K562 (cell line): Measurements from ENCODE around the gene CRYBG1. TPM values are rescaled to one million over a fixed set of nuclear protein-coding genes. Genes with fewer than 3 reads are reported as not detected.

Experiments used
- ATAC-seq: fragments of 200-7000 bp; cut with Tn5 transposase; 3 replicates; pipeline ENCODE4 v1.9.1; 2020; ENCODE audit warnings: moderate library complexity
- BruUV-seq: library from RNA; stranded (reverse); fragments of 400-500 nt; replicated peaks from 2 replicates; lab custom pipeline; 2021; lab: Mats Ljungman, UMichigan
- CTCF ChIA-PET: fragments of 300-600 bp; formaldehyde crosslinking; extraction: SDS; loops from one replicate; lab custom pipeline; 2021; ENCODE audit warnings: low intra/inter-chr PET ratio; lab: Yijun Ruan, JAX
- POLR2A ChIA-PET: fragments of 300-600, 350-650 bp; sonication (Branson Sonifier 250); formaldehyde crosslinking; extraction: SDS; loops from one replicate; lab custom pipeline; 2021; ENCODE audit warnings: antibody characterized with exemption, inconsistent platforms; lab: Yijun Ruan, JAX
- DNase-seq, 4 experiments: peaks; one replicate each; pipeline versions ENCODE4 v3.0.0 to v3.0.0-alpha.2; 2011 to 2018; ENCODE audit warnings: low spot score in 3 of 4, mixed read lengths in 3 of 4; ENCODE audit errors: extremely low read depth in 1 of 4
- FAIRE-seq: peaks from 2 replicates; lab custom pipeline; 2011; peaks lifted over from hg19 to GRCh38; lab: Jason Lieb, UNC
- H2AFZ ChIP-seq: 2 replicates; pipeline ENCODE4 v1.6.0; 2011; ENCODE audit warnings: low read depth, low read length, control low read depth, inconsistent platforms
- H3K27ac ChIP-seq: fragments of 200-600 bp; 3 replicates; pipeline ENCODE4 v1.8.0; 2011; ENCODE audit warnings: low read depth, mild to moderate bottlenecking, control low read depth, inconsistent platforms, low read length, moderate library complexity, mixed read lengths; ENCODE audit errors: extremely low read depth
- H3K27me3 ChIP-seq, 2 experiments: fragments of 300-600 bp in 1 of 2; 2 replicates in 1 of 2; 3 replicates in 1 of 2; pipeline versions ENCODE4 v1.6.0 to v1.8.0; 2011; ENCODE audit warnings: inconsistent platforms in 2 of 2, low read length in 2 of 2, mild to moderate bottlenecking in 1 of 2, mixed read lengths in 1 of 2, moderate library complexity in 1 of 2; ENCODE audit not compliant: control insufficient read depth in 2 of 2, insufficient read depth in 2 of 2
- H3K36me3 ChIP-seq: fragments of 300-600 bp; 3 replicates; pipeline ENCODE4 v1.8.0; 2011; ENCODE audit warnings: mild to moderate bottlenecking, low read length, inconsistent platforms; ENCODE audit not compliant: control insufficient read depth, insufficient read depth
- H3K4me1 ChIP-seq, 2 experiments: fragments of 200-600 bp in 1 of 2; replicated peaks in 1 of 2; 2 replicates in 1 of 2; 3 replicates in 1 of 2; pipeline versions ENCODE4 v1.5.1 to v1.8.0; 2011; ENCODE audit warnings: inconsistent platforms in 2 of 2, low read length in 2 of 2, mild to moderate bottlenecking in 1 of 2, mixed read lengths in 1 of 2, moderate library complexity in 1 of 2; ENCODE audit not compliant: control insufficient read depth in 2 of 2, insufficient read depth in 2 of 2
- H3K4me2 ChIP-seq: 2 replicates; pipeline ENCODE4 v1.6.1; 2011; ENCODE audit warnings: low read length, control low read depth, inconsistent platforms, mixed read lengths; ENCODE audit not compliant: insufficient read depth
- H3K4me3 ChIP-seq: fragments of 200-600 bp; sonication (generic), shearing (Covaris generic); 2 replicates; pipeline ENCODE4 v1.5.1; 2016; ENCODE audit warnings: control low read depth, inconsistent platforms
- H3K79me2 ChIP-seq: fragments of 200-600 bp; 3 replicates; pipeline ENCODE4 v1.8.0; 2011; ENCODE audit warnings: low read length, inconsistent platforms; ENCODE audit not compliant: control insufficient read depth, insufficient read depth
- H3K9ac ChIP-seq, 2 experiments: 2 replicates each; pipeline versions ENCODE4 v1.6.0 to v1.6.1; 2011; ENCODE audit warnings: low read depth in 2 of 2, low read length in 2 of 2, control low read depth in 1 of 2, inconsistent platforms in 1 of 2, mild to moderate bottlenecking in 1 of 2, mixed read lengths in 1 of 2; ENCODE audit not compliant: insufficient read depth in 1 of 2
- H3K9me1 ChIP-seq: one replicate; pipeline ENCODE4 v1.6.0; 2011; ENCODE audit warnings: inconsistent platforms, mild to moderate bottlenecking, low read length, moderate library complexity; ENCODE audit not compliant: control insufficient read depth, insufficient read depth
- H3K9me3 ChIP-seq: replicated peaks from 2 replicates; pipeline ENCODE4 v1.5.1; 2011; ENCODE audit warnings: low read depth, low read length, inconsistent platforms; ENCODE audit not compliant: control insufficient read depth, insufficient read depth
- H4K20me1 ChIP-seq: replicated peaks from 2 replicates; pipeline ENCODE4 v1.6.1; 2011; ENCODE audit warnings: low read length, inconsistent platforms, mixed read lengths; ENCODE audit not compliant: control insufficient read depth, insufficient read depth
- FOXA1 ChIP-seq: fragments of 450-650 bp; IDR thresholded peaks from 2 replicates; pipeline ENCODE4 v1.6.1; 2016; ENCODE audit warnings: mild to moderate bottlenecking, borderline replicate concordance
- ZNF384 ChIP-seq: IDR thresholded peaks from 2 replicates; pipeline ENCODE4 v1.6.1; 2012; ENCODE audit warnings: low read depth, low read length, improper control_type of control experiment
- WGBS: fragments of 100-300 bp; shearing (Covaris generic); methylation state at CpG from one replicate; pipeline ENCODE4 v1.1.6; 2016; ENCODE audit warnings: low coverage, mixed read lengths; ENCODE audit not compliant: insufficient coverage; ENCODE audit errors: missing lambda C conversion rate; 5-methylcytosine and 5-hydroxymethylcytosine counted together
- in situ Hi-C: fragments of 300-500 bp; cut with MboI; formaldehyde crosslinking; loops from 4 replicates; pipeline ENCODE4 v1.15.0; 2018; ENCODE audit warnings: inconsistent platforms, mixed read lengths
- intact Hi-C: fragments of 100-400 bp; cut with micrococcal nuclease; formaldehyde crosslinking; loops from 2 replicates; pipeline ENCODE4 v1.14.2; 2022
- polyA plus RNA-seq, 8 experiments: library from polyadenylated mRNA; depleted of rRNA in 4 of 8; stranded (reverse) in 5 of 8; unstranded in 3 of 8; fragments of >200 nt; fragmentation: Nextera tagmentation in 2 of 8; fragmentation: Illumina TruSeq in 1 of 8; extraction: Ambion mirVana in 2 of 8; extraction: Trizol in 1 of 8; gene quantifications; 2 replicates each; pipeline versions ENCODE4 v1.2.1 to v1.2.3, GENCODE V29; 2011 to 2014; ENCODE audit warnings: inconsistent platforms in 1 of 8, missing spikeins in 1 of 8
- total RNA-seq, 7 experiments: library from RNA; depleted of rRNA in 6 of 7; stranded (reverse); fragments of >200 nt in 6 of 7; fragmentation: Illumina TruSeq in 2 of 7; extraction: Trizol in 2 of 7; gene quantifications; 2 replicates each; pipeline versions ENCODE4 v1.2.1 to v1.2.3, GENCODE V29; 2011 to 2021; ENCODE audit warnings: low replicate concordance in 1 of 7
- TF ChIP-seq, protein P1 (sequence below): fragments of 450-650 bp; conservative IDR thresholded peaks from 2 replicates; pipeline ENCODE4 v1.6.1; 2016; ENCODE audit warnings: missing genetic modification characterization, low read depth, mild to moderate bottlenecking, missing compliant biosample characterization, moderate library complexity
- TF ChIP-seq, protein P2 (sequence below): fragments of 200-600 bp; sonication (generic); IDR thresholded peaks from one replicate; pipeline ENCODE4 v1.6.1; 2012; ENCODE audit warnings: mild to moderate bottlenecking, low read depth, low read length, inconsistent platforms

The CRYBG1 gene
- total and polyA plus RNA-seq, 9 of the 15 experiments (the other 6 are each of a cell fraction or from before 2014, with no cell fraction given) = 0.07 to 0.47 (median 0.11) TPM

DNA sequence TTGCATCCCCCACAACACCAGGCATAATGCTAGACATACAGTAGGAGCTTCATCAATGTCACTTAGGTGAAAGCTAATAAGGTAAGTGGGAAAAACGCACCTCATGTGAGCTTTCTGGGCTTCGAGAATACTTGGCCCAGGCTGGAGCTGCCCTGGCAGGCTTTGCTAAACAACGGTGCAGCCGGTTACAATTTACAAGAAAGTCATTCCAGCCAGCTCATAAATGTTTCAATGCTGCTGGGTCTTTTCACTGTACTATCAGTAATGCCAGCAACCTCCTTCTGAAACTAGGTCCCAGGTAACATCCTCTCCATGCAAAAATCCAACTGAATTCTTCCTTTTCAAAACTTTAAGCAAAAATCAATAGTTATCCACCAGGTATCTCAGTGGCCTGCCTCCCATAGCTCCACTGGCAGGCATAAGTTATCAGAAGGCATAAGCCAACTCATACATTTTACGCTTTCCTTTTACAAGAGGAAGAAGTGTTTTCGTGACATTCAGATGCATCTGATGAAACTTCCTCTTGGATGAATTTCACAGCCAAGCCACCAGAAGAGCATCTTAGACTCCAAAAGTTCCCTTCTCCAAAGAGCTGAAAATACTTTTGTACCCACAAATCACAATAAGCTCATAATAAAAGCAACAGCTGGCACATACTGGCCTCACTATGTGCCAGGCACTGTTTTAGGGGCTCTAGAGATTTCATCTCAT lies 212.5 kb downstream of the CRYBG1 start:
- no peaks in the 10 kb centered on the region for H3K27me3 ChIP-seq
- H3K36me3 ChIP-seq = peaks cover 7% of the 10 kb centered on the region; the same call in 1 of the 3 replicates
- TF ChIP-seq, protein P1, sequence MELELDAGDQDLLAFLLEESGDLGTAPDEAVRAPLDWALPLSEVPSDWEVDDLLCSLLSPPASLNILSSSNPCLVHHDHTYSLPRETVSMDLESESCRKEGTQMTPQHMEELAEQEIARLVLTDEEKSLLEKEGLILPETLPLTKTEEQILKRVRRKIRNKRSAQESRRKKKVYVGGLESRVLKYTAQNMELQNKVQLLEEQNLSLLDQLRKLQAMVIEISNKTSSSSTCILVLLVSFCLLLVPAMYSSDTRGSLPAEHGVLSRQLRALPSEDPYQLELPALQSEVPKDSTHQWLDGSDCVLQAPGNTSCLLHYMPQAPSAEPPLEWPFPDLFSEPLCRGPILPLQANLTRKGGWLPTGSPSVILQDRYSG (tag) = no peak
- TF ChIP-seq, protein P2, sequence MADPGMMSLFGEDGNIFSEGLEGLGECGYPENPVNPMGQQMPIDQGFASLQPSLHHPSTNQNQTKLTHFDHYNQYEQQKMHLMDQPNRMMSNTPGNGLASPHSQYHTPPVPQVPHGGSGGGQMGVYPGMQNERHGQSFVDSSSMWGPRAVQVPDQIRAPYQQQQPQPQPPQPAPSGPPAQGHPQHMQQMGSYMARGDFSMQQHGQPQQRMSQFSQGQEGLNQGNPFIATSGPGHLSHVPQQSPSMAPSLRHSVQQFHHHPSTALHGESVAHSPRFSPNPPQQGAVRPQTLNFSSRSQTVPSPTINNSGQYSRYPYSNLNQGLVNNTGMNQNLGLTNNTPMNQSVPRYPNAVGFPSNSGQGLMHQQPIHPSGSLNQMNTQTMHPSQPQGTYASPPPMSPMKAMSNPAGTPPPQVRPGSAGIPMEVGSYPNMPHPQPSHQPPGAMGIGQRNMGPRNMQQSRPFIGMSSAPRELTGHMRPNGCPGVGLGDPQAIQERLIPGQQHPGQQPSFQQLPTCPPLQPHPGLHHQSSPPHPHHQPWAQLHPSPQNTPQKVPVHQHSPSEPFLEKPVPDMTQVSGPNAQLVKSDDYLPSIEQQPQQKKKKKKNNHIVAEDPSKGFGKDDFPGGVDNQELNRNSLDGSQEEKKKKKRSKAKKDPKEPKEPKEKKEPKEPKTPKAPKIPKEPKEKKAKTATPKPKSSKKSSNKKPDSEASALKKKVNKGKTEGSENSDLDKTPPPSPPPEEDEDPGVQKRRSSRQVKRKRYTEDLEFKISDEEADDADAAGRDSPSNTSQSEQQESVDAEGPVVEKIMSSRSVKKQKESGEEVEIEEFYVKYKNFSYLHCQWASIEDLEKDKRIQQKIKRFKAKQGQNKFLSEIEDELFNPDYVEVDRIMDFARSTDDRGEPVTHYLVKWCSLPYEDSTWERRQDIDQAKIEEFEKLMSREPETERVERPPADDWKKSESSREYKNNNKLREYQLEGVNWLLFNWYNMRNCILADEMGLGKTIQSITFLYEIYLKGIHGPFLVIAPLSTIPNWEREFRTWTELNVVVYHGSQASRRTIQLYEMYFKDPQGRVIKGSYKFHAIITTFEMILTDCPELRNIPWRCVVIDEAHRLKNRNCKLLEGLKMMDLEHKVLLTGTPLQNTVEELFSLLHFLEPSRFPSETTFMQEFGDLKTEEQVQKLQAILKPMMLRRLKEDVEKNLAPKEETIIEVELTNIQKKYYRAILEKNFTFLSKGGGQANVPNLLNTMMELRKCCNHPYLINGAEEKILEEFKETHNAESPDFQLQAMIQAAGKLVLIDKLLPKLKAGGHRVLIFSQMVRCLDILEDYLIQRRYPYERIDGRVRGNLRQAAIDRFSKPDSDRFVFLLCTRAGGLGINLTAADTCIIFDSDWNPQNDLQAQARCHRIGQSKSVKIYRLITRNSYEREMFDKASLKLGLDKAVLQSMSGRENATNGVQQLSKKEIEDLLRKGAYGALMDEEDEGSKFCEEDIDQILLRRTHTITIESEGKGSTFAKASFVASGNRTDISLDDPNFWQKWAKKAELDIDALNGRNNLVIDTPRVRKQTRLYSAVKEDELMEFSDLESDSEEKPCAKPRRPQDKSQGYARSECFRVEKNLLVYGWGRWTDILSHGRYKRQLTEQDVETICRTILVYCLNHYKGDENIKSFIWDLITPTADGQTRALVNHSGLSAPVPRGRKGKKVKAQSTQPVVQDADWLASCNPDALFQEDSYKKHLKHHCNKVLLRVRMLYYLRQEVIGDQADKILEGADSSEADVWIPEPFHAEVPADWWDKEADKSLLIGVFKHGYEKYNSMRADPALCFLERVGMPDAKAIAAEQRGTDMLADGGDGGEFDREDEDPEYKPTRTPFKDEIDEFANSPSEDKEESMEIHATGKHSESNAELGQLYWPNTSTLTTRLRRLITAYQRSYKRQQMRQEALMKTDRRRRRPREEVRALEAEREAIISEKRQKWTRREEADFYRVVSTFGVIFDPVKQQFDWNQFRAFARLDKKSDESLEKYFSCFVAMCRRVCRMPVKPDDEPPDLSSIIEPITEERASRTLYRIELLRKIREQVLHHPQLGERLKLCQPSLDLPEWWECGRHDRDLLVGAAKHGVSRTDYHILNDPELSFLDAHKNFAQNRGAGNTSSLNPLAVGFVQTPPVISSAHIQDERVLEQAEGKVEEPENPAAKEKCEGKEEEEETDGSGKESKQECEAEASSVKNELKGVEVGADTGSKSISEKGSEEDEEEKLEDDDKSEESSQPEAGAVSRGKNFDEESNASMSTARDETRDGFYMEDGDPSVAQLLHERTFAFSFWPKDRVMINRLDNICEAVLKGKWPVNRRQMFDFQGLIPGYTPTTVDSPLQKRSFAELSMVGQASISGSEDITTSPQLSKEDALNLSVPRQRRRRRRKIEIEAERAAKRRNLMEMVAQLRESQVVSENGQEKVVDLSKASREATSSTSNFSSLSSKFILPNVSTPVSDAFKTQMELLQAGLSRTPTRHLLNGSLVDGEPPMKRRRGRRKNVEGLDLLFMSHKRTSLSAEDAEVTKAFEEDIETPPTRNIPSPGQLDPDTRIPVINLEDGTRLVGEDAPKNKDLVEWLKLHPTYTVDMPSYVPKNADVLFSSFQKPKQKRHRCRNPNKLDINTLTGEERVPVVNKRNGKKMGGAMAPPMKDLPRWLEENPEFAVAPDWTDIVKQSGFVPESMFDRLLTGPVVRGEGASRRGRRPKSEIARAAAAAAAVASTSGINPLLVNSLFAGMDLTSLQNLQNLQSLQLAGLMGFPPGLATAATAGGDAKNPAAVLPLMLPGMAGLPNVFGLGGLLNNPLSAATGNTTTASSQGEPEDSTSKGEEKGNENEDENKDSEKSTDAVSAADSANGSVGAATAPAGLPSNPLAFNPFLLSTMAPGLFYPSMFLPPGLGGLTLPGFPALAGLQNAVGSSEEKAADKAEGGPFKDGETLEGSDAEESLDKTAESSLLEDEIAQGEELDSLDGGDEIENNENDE = no peak
- TF ChIP-seq ZNF384 (no peak), FOXA1 (no peak)
- TF ChIP-seq, all 486 proteins: peak for 0
- Histone ChIP-seq H2AFZ (no peak overlapping the region), H3K4me3 (no peak overlapping the region), H3K27ac (no peak overlapping the region), H3K9ac (no peak overlapping the region), H3K4me2 (no peak overlapping the region), H3K79me2 (no peaks in the 10 kb centered on the region), H4K20me1 (no peaks in the 10 kb centered on the region), H3K4me1 (no peaks in the 10 kb centered on the region), H3K9me1 (no peaks in the 10 kb centered on the region), H3K9me3 (no peaks in the 10 kb centered on the region)
- no peak for FAIRE-seq
- ChIA-PET POLR2A (no interaction called here), CTCF (no interaction called here)
- in situ Hi-C loops = loop anchor here (25.0 kb wide), 1 partner anchor 414 kb away; no protein-coding TSS in a partner anchor
- no TSS peak for BruUV-seq
- DNase-seq = no peak
- ATAC-seq = no peak
- intact Hi-C loops = no loop called here
- WGBS = 83% methylated on average over 6 of the region's 6 CpGs
